OCI-LY7 (cell line): Measurements from ENCODE around the gene TMEM123. TPM values are rescaled to one million over a fixed set of nuclear protein-coding genes. Genes with fewer than 3 reads are reported as not detected.

Experiments
- BruUV-seq: library from RNA; stranded (reverse); fragments of 400-500 nt; replicated peaks from 2 replicates; lab custom pipeline; 2021; lab: Mats Ljungman, UMichigan
- CTCF ChIA-PET: fragments of 300-600 bp; sonication (Branson Sonifier 250); formaldehyde crosslinking; loops from one replicate; lab custom pipeline; 2022; ENCODE audit warnings: antibody characterized with exemption; ENCODE audit not compliant: unreplicated experiment; lab: Charles Lee
- POLR2A ChIA-PET: fragments of 300-600 bp; sonication (Branson Sonifier 250); formaldehyde crosslinking; loops from one replicate; lab custom pipeline; 2022; ENCODE audit warnings: antibody characterized with exemption; lab: Charles Lee
- DNase-seq: peaks from one replicate; pipeline ENCODE4 v3.0.0-alpha.2; 2015; ENCODE audit warnings: low spot score
- H2AFZ ChIP-seq: fragments of 200-600 bp; sonication (generic), shearing (Covaris generic); 2 replicates; pipeline ENCODE4 v1.6.1; 2014; ENCODE audit warnings: mild to moderate bottlenecking, antibody characterized with exemption, low read length, moderate library complexity
- H3K27ac ChIP-seq: fragments of 200-600 bp; sonication (generic); 2 replicates; pipeline ENCODE4 v1.5.1; 2014; ENCODE audit warnings: mixed run types, low read depth, mild to moderate bottlenecking, moderate library complexity, low read length, inconsistent platforms; ENCODE audit not compliant: poor library complexity, severe bottlenecking
- H3K36me3 ChIP-seq: fragments of 200-600 bp; sonication (generic); 2 replicates; pipeline ENCODE4 v1.6.1; 2014; ENCODE audit warnings: mild to moderate bottlenecking, antibody characterized with exemption, low read length, moderate library complexity, mixed read lengths; ENCODE audit not compliant: insufficient read depth
- H3K4me1 ChIP-seq: fragments of 200-600 bp; sonication (generic); 2 replicates; pipeline ENCODE4 v1.5.1; 2014; ENCODE audit warnings: mild to moderate bottlenecking, low read length; ENCODE audit not compliant: insufficient read depth, poor library complexity, severe bottlenecking
- H3K4me2 ChIP-seq: fragments of 200-600 bp; sonication (generic); 2 replicates; pipeline ENCODE4 v1.6.1; 2014; ENCODE audit warnings: mild to moderate bottlenecking, low read length
- H3K4me3 ChIP-seq: fragments of 200-600 bp; sonication (generic); 2 replicates; pipeline ENCODE4 v1.5.1; 2014; ENCODE audit warnings: mild to moderate bottlenecking, low read depth, low read length; ENCODE audit not compliant: poor library complexity, severe bottlenecking
- H3K79me2 ChIP-seq: fragments of 200-600 bp; sonication (generic); 2 replicates; pipeline ENCODE4 v1.6.1; 2016; ENCODE audit warnings: low read depth, mild to moderate bottlenecking, low read length, moderate library complexity, mixed read lengths; ENCODE audit not compliant: insufficient read depth
- H3K9me2 ChIP-seq: fragments of 200-600 bp; sonication (generic); 2 replicates; pipeline ENCODE4 v1.6.1; 2016; ENCODE audit warnings: mild to moderate bottlenecking, low read length, mixed read lengths; ENCODE audit not compliant: insufficient read depth
- H3K9me3 ChIP-seq: fragments of 200-600 bp; sonication (generic); 2 replicates; pipeline ENCODE4 v1.6.1; 2014; ENCODE audit warnings: mild to moderate bottlenecking, mixed run types, low read length, mixed read lengths
- H4K20me1 ChIP-seq: fragments of 200-600 bp; sonication (generic); 2 replicates; pipeline ENCODE4 v1.6.1; 2014; ENCODE audit warnings: mild to moderate bottlenecking, antibody characterized with exemption, low read length, moderate library complexity, mixed read lengths; ENCODE audit not compliant: insufficient read depth
- CTCF ChIP-seq: fragments of 200-600 bp; sonication (generic); conservative IDR thresholded peaks from 2 replicates; pipeline ENCODE4 v1.5.1; 2014; ENCODE audit warnings: mild to moderate bottlenecking, antibody characterized with exemption, low read length, moderate library complexity, mixed read lengths
- EZH2phosphoT487 ChIP-seq: fragments of 200-600 bp; sonication (generic); IDR thresholded peaks from 2 replicates; pipeline ENCODE4 v1.6.1; 2018; ENCODE audit warnings: low read depth, borderline replicate concordance, mild to moderate bottlenecking, mixed run types, antibody characterized with exemption, low read length, moderate library complexity, mixed read lengths
- intact Hi-C: fragments of 100-400 bp; cut with micrococcal nuclease; formaldehyde crosslinking; loops from one replicate; pipeline ENCODE4 v1.10.0; 2022; ENCODE audit not compliant: unreplicated experiment
- total RNA-seq, 2 experiments: library from RNA; depleted of rRNA in 1 of 2; stranded (reverse); fragments of >200 nt in 1 of 2; shearing (Covaris generic) in 1 of 2; gene quantifications; 2 replicates each; pipeline ENCODE4 v1.2.3, GENCODE V29; 2014 to 2022

Gene TMEM123
- total RNA-seq, 2 experiments from 2014 or later = 127 to 232 TPM

- intact Hi-C loops = no loop called here
- DNase-seq = no peak
- no peaks in the 10 kb centered on the region for H3K9me2 ChIP-seq
- H4K20me1 ChIP-seq = peaks cover 42% of the 10 kb centered on the region
- ChIA-PET CTCF (no interaction called here), POLR2A (interaction anchor here (0.7 to 2.7 kb wide), 3 partner anchors 10 to 46 kb away, joined by 3 to 9 read pairs (median 5); no protein-coding TSS in a partner anchor)
- H3K36me3 ChIP-seq = peaks cover 64% of the 10 kb centered on the region
- no peak overlapping the region for H2AFZ ChIP-seq
- peak overlapping the region; percentile 12 for H3K27ac ChIP-seq
- TF ChIP-seq EZH2phosphoT487 = no peak
- TF ChIP-seq CTCF = no peak
- peaks cover 21% of the 10 kb centered on the region for H3K9me3 ChIP-seq
- H3K4me3 ChIP-seq = no peak overlapping the region
- peaks cover 48% of the 10 kb centered on the region for H3K4me1 ChIP-seq
- no peak overlapping the region for H3K4me2 ChIP-seq
- BruUV-seq = no TSS peak
- H3K79me2 ChIP-seq = peaks cover 100% of the 10 kb centered on the region
These were observed 35.6 kb downstream of the TMEM123 start for GRCh38 chr11:102416976-102417375.

- intact Hi-C loops = no loop called here
- Histone ChIP-seq H3K4me3 (no peak overlapping the region), H3K4me1 (peaks cover 33% of the 10 kb centered on the region), H3K9me2 (no peaks in the 10 kb centered on the region), H3K36me3 (peaks cover 62% of the 10 kb centered on the region), H3K27ac (no peak overlapping the region), H3K79me2 (peaks cover 100% of the 10 kb centered on the region), H4K20me1 (peaks cover 28% of the 10 kb centered on the region), H3K4me2 (0 out of 2 replicates have a peak overlapping the region, but pooled peaks have one; percentile 1), H2AFZ (no peak overlapping the region), H3K9me3 (peaks cover 21% of the 10 kb centered on the region)
- POLR2A ChIA-PET = interaction anchor here (0.6 to 2.7 kb wide), 5 partner anchors 9 to 32 kb away, joined by 3 to 9 read pairs (median 3); no protein-coding TSS in a partner anchor
- no peak for DNase-seq
- BruUV-seq = no TSS peak
- CTCF ChIA-PET = no interaction called here
- TF ChIP-seq EZH2phosphoT487 (no peak), CTCF (no peak)
These were observed 37.2 kb downstream of the TMEM123 start for GRCh38 chr11:102415304-102415916.

- intact Hi-C loops = no loop called here
- Histone ChIP-seq H3K36me3 (peaks cover 62% of the 10 kb centered on the region), H3K27ac (no peak overlapping the region), H3K9me3 (peaks cover 21% of the 10 kb centered on the region), H3K9me2 (no peaks in the 10 kb centered on the region), H3K4me3 (no peak overlapping the region), H2AFZ (no peak overlapping the region), H4K20me1 (peaks cover 22% of the 10 kb centered on the region), H3K4me1 (peaks cover 24% of the 10 kb centered on the region), H3K4me2 (no peak overlapping the region), H3K79me2 (peaks cover 100% of the 10 kb centered on the region)
- DNase-seq = no peak
- no TSS peak for BruUV-seq
- ChIA-PET CTCF (no interaction called here), POLR2A (interaction anchor here (1.4 to 2.7 kb wide), 3 partner anchors 8 to 21 kb away, joined by 3 to 11 read pairs (median 9); no protein-coding TSS in a partner anchor)
- no peak for TF ChIP-seq CTCF
- TF ChIP-seq EZH2phosphoT487 = no peak
These were observed 38.0 kb downstream of the TMEM123 start for GRCh38 chr11:102414559-102414958.
